ENCODE results near the gene UNKL.

DNA sequence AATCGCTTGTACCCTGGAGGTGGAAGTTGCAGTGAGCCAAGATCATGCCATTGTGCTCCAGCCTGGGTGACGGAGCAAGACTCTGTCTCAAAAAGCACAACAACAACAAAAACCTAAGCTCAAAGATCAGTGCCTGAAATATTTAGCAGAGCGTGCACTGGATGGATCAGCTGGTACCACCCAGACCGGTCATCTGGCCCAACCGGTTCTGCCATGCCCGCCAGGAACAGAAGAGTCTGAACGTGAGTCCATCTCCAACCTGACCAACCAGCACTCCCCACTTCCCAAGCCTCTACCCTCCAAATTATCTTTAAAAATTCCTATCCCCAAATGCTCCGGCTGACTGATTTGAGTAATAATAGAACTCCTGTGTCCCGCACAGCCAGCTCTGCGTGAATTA lies 7.6 kb upstream of the UNKL start:
- TF ChIP-seq, protein P1, sequence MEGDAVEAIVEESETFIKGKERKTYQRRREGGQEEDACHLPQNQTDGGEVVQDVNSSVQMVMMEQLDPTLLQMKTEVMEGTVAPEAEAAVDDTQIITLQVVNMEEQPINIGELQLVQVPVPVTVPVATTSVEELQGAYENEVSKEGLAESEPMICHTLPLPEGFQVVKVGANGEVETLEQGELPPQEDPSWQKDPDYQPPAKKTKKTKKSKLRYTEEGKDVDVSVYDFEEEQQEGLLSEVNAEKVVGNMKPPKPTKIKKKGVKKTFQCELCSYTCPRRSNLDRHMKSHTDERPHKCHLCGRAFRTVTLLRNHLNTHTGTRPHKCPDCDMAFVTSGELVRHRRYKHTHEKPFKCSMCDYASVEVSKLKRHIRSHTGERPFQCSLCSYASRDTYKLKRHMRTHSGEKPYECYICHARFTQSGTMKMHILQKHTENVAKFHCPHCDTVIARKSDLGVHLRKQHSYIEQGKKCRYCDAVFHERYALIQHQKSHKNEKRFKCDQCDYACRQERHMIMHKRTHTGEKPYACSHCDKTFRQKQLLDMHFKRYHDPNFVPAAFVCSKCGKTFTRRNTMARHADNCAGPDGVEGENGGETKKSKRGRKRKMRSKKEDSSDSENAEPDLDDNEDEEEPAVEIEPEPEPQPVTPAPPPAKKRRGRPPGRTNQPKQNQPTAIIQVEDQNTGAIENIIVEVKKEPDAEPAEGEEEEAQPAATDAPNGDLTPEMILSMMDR (IDR thresholded peaks at IDR 0.05): no peak
- no peak for TF ChIP-seq EZH2 (IDR thresholded peaks at IDR 0.05; ENCODE audit: borderline replicate concordance, insufficient read depth, low read depth, low read length, poor library complexity, severe bottlenecking)

Data from B cell (primary cell).